HepG2 (cell line): Measurements from ENCODE around the gene PSRC1. TPM values are rescaled to one million over a fixed set of nuclear protein-coding genes. Genes with fewer than 3 reads are reported as not detected.

Experiments
- ADNP ChIP-seq: sonication (generic); formaldehyde crosslinking; IDR thresholded peaks from 2 replicates; pipeline ENCODE4 v1.4.0; 2020; ENCODE audit warnings: missing genetic modification reagents
- ATF1 ChIP-seq: IDR thresholded peaks from 2 replicates; pipeline ENCODE4 v1.6.1; 2016; ENCODE audit warnings: mild to moderate bottlenecking, control low read depth
- CERS6 ChIP-seq: sonication (generic); formaldehyde crosslinking; IDR thresholded peaks from 2 replicates; pipeline ENCODE4 v1.5.0; 2020; ENCODE audit warnings: missing genetic modification reagents
- CSRNP2 ChIP-seq: sonication (generic); formaldehyde crosslinking; conservative IDR thresholded peaks from 2 replicates; pipeline ENCODE4 v1.8.0; 2022; ENCODE audit warnings: low read depth, missing genetic modification reagents
- FOXC1 ChIP-seq: sonication (generic); formaldehyde crosslinking; IDR thresholded peaks from 2 replicates; pipeline ENCODE4 v1.8.0; 2022; ENCODE audit warnings: mild to moderate bottlenecking, missing genetic modification reagents, borderline replicate concordance
- GATAD2A ChIP-seq: IDR thresholded peaks from 2 replicates; pipeline ENCODE4 v1.6.1; 2016
- HOXA9 ChIP-seq: sonication (generic); formaldehyde crosslinking; IDR thresholded peaks from 2 replicates; pipeline ENCODE4 v1.8.1; 2022; ENCODE audit warnings: missing genetic modification reagents, mild to moderate bottlenecking, moderate library complexity, borderline replicate concordance
- KDM5B ChIP-seq: sonication (generic); formaldehyde crosslinking; IDR thresholded peaks from 2 replicates; pipeline ENCODE4 v1.4.0; 2020; ENCODE audit warnings: missing genetic modification reagents, mild to moderate bottlenecking, borderline replicate concordance
- MATR3 ChIP-seq: sonication (generic); formaldehyde crosslinking; IDR thresholded peaks from 2 replicates; pipeline ENCODE4 v1.4.0; 2020; ENCODE audit warnings: missing genetic modification reagents
- PHB2 ChIP-seq: fragments of 450-650 bp; IDR thresholded peaks from 2 replicates; pipeline ENCODE4 v1.6.1; 2018; ENCODE audit not compliant: partially characterized antibody
- PHF5A ChIP-seq: IDR thresholded peaks from one replicate; pipeline ENCODE4 v1.6.1; 2018; ENCODE audit warnings: low read depth, missing genetic modification reagents; ENCODE audit not compliant: unreplicated experiment
- POLR2G ChIP-seq: fragments of 200-400 bp; formaldehyde crosslinking; IDR thresholded peaks from 2 replicates; pipeline ENCODE4 v1.6.1; 2018; ENCODE audit warnings: mild to moderate bottlenecking, low read depth, low read length, moderate library complexity
- STAT6 ChIP-seq: sonication (generic); formaldehyde crosslinking; IDR thresholded peaks from 2 replicates; pipeline ENCODE4 v1.4.0; 2020; ENCODE audit warnings: missing genetic modification reagents, mild to moderate bottlenecking, borderline replicate concordance
- TAF1 ChIP-seq: sonication (generic); formaldehyde crosslinking; IDR thresholded peaks from 2 replicates; pipeline ENCODE4 v1.4.0; 2020; ENCODE audit warnings: missing genetic modification reagents
- THAP11 ChIP-seq: IDR thresholded peaks from 2 replicates; pipeline ENCODE4 v1.6.1; 2016; ENCODE audit warnings: missing biosample characterization, missing genetic modification reagents
- ZMYM4 ChIP-seq: sonication (generic); formaldehyde crosslinking; IDR thresholded peaks from 2 replicates; pipeline ENCODE4 v1.8.1; 2023; ENCODE audit warnings: mild to moderate bottlenecking, missing genetic modification reagents
- ZNF260 ChIP-seq: sonication (generic); formaldehyde crosslinking; IDR thresholded peaks from 2 replicates; pipeline ENCODE4 v1.4.0; 2020; ENCODE audit warnings: missing genetic modification reagents, low read depth, mild to moderate bottlenecking, borderline replicate concordance
- ZNF432 ChIP-seq: sonication (generic); formaldehyde crosslinking; IDR thresholded peaks from 2 replicates; pipeline ENCODE4 v1.5.0; 2020; ENCODE audit warnings: missing genetic modification reagents, mild to moderate bottlenecking, borderline replicate concordance
- ZNF512B ChIP-seq: sonication (generic); formaldehyde crosslinking; IDR thresholded peaks from 2 replicates; pipeline ENCODE4 v1.5.1; 2020; ENCODE audit warnings: missing genetic modification reagents, mild to moderate bottlenecking, borderline replicate concordance
- ZNF598 ChIP-seq: sonication (generic); formaldehyde crosslinking; IDR thresholded peaks from 2 replicates; pipeline ENCODE4 v1.5.1; 2020; ENCODE audit warnings: mild to moderate bottlenecking, missing genetic modification reagents, borderline replicate concordance
- ZNF660 ChIP-seq: sonication (generic); formaldehyde crosslinking; IDR thresholded peaks from 2 replicates; pipeline ENCODE4 v1.5.1; 2020; ENCODE audit warnings: mild to moderate bottlenecking, low read depth, missing genetic modification reagents, borderline replicate concordance
- ZNF792 ChIP-seq: IDR thresholded peaks from 2 replicates; pipeline ENCODE4 v1.6.1; 2016
- polyA plus RNA-seq, 8 experiments: library from polyadenylated mRNA; depleted of rRNA in 3 of 8; stranded (reverse) in 7 of 8; unstranded in 1 of 8; fragments of >200 nt; fragmentation: Illumina TruSeq in 4 of 8; extraction: Trizol in 4 of 8; gene quantifications; 2 replicates each; pipeline versions ENCODE4 v1.2.1 to v1.2.3, GENCODE V29; 2011 to 2016; ENCODE audit warnings: low read depth in 4 of 8, missing spikeins in 1 of 8, mixed read lengths in 1 of 8; ENCODE audit not compliant: insufficient read depth in 1 of 8
- total RNA-seq, 5 experiments: library from RNA; depleted of rRNA; stranded (reverse); fragments of >200 nt; fragmentation: Illumina TruSeq; extraction: Trizol; gene quantifications; 2 replicates each; pipeline ENCODE4 v1.2.3, GENCODE V29; 2016; ENCODE audit warnings: low read depth in 1 of 5

The PSRC1 gene
- total and polyA plus RNA-seq, 2 of the 13 experiments (the other 11 are each of a cell fraction or from before 2014, with no cell fraction given), result 28.6 to 30.3 TPM

GRCh38 chr1:109240158-109241152 is 42.5 kb downstream of the PSRC1 start (continued):
- TF ChIP-seq ZNF512B (CRISPR knock-in tag) (no peak), ZNF598 (CRISPR knock-in tag) (0 out of 2 replicates have a peak, but pooled peaks have one; percentile 20), THAP11 (no peak), FOXC1 (no peak), CERS6 (CRISPR knock-in tag) (no peak), ADNP (CRISPR knock-in tag) (no peak), ZNF660 (CRISPR knock-in tag) (no peak), ATF1 (no peak), POLR2G (peak; percentile 66), TAF1 (CRISPR knock-in tag) (no peak), PHF5A (CRISPR knock-in tag) (no peak), ZNF792 (CRISPR knock-in tag) (no peak), ZNF432 (CRISPR knock-in tag) (no peak), GATAD2A (CRISPR knock-in tag) (no peak), ZMYM4 (no peak), MATR3 (no peak), KDM5B (CRISPR knock-in tag) (no peak), HOXA9 (CRISPR knock-in tag) (no peak), CSRNP2 (CRISPR knock-in tag) (no peak), STAT6 (CRISPR knock-in tag) (no peak), PHB2 (no peak), ZNF260 (no peak)
